Left renal pelvis (tissue), 4 donors: ENCODE data around the gene HBA1. TPM values are rescaled to one million over a fixed set of nuclear protein-coding genes. Genes with fewer than 3 reads are reported as not detected.
"Not testable (repeated sequence)": the region's sequence is repeated elsewhere in the genome, so short reads cannot be mapped to it uniquely, and the experiment has no call there.

Experiments used
- DNase-seq, 4 donors: peaks; one replicate each; pipeline ENCODE4 v3.0.0-alpha.2; 2013; ENCODE audit warnings: low read depth in 4 of 4, low spot score in 3 of 4
- polyA plus RNA-seq, 4 donors: library from polyadenylated mRNA; unstranded; fragments of 120-200 nt; gene quantifications; one replicate each; pipeline ENCODE4 v1.2.1, GENCODE V29; 2013; ENCODE audit not compliant: insufficient read length in 4 of 4

The HBA1 gene
- polyA plus RNA-seq, 4 donors, result 453 to 13,427 (median 759) TPM

DNA sequence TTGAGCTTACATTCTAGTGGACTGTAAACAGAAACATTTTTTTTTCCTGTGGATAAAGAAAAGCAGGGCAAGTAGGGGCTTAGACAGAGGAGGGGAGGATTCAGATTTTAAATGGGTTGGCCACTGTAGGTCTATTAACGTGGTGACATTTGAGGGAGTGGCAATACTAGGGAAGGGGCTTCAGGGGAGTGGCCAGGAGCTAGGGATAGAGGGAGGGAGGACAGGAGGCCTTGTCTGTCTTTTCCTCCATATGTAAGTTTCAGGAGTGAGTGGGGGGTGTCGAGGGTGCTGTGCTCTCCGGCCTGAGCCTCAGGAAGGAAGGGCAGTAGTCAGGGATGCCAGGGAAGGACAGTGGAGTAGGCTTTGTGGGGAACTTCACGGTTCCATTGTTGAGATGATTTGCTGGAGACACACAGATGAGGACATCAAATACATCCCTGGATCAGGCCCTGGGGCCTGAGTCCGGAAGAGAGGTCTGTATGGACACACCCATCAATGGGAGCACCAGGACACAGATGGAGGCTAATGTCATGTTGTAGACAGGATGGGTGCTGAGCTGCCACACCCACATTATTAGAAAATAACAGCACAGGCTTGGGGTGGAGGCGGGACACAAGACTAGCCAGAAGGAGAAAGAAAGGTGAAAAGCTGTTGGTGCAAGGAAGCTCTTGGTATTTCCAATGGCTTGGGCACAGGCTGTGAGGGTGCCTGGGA, 17.2 kb upstream of the HBA1 start:
- no peak for DNase-seq

DNA sequence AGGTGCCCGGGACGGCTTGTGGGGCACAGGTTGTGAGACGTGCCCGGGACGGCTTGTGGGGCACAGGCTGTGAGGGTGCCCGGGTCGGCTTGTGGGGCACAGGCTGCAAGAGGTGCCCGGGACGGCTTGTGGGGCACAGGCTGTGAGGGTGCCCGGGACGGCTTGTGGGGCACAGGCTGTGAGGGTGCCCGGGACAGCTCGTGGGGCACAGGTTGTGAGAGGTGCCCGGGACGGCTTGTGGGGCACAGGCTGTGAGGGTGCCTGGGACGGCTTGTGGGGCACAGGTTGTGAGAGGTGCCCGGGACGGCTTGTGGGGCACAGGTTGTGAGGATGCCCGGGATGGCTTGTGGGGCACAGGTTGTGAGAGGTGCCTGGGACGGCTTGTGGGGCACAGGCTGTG, 16.2 kb upstream of the HBA1 start:
- not testable (repeated sequence) for DNase-seq

DNA sequence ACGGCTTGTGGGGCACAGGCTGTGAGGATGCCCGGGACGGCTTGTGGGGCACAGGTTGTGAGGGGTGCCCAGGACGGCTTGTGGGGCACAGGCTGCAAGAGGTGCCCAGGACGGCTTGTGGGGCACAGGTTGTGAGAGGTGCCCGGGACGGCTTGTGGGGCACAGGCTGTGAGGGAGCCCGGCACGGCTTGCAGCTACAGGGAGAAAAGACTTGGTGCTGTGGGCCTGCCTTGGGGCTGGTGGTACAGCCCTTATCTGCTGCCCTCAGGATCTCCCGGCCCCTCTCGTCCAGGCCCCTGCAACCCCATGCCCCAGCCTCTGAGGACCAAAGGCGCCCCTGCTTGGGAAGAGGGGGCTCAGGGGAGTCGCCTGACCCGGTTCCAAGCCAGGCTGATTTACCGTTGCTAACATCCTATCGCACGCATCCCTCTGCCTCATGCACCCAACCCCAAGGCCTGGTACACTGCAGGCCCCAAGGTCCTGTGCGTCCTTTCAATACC, 15.7 kb upstream of the HBA1 start:
- no peak for DNase-seq

DNA sequence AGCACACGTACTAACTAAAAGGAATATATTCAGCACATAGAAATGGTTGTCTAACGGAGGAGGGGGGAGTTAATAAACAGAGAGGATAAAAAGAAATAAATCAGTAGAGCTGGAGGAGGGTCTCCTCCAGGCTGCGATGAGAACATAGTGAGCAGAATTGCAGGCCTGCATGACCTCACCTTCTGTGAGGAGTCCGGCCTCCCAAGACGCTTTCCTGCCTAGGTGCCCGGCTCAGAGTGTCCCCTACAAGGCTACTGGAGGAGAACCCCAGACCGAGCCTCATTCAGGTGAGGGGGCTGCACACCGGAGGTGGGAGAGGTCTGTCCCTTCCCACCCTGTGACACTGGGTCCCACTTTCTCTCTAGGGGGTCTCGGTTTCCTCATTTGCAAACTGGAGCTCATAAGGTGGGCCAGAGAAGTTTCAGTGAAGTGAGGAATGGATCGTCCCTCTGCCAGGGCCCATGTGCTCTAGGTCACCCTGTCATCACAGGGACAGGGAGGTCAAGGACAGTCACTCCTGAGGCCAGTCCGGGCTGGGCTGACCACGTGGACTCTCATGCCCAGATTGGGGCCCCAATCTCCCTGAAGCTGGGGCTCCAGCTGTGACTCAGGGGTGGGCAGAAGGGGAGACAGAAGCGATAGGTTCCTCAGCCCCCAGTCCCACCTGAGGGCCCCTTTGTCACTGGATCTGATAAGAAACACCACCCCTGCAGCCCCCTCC, 14.0 kb upstream of the HBA1 start:
- no peak for DNase-seq

DNA sequence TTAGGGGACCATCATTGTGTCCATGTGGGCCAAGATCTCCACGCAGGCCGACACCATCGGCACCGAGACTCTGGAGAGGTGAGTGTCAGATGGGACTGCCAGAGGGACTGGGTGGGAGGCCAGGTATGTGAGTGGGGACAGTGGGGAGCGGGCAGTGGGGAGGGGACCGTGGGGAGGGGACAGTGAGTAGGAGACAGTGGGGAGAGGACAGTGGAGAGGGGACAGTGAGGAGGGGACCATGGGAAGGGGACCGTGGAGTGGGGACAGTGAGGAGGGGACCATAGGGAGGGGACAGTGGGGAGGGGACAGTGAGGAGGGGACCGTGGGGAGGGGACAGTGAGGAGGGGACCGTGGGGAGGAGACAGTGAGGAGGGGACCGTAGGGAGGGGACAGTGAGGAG, 13.3 kb upstream of the HBA1 start:
- not testable (repeated sequence) for DNase-seq

DNA sequence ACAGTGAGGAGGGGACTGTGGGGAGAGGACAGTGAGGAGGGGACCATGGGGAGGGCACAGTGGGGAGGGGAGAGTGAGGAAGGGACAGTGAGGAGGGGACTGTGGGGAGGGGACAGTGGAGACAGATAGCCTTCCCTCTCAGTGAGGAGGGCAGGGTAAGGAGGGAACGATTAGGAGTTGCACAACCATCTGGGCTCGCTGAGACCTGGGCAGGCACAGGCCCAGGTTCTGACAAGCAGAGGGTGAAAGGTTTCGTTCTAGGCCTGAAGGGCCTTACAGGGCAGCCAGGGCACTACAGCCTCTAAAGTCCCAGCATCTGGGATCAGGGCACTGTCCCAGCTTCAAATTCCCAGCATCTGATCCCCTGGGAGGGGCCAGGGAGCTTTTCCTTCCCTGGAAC, 12.8 kb upstream of the HBA1 start:
- DNase-seq, result not testable (repeated sequence)

DNA sequence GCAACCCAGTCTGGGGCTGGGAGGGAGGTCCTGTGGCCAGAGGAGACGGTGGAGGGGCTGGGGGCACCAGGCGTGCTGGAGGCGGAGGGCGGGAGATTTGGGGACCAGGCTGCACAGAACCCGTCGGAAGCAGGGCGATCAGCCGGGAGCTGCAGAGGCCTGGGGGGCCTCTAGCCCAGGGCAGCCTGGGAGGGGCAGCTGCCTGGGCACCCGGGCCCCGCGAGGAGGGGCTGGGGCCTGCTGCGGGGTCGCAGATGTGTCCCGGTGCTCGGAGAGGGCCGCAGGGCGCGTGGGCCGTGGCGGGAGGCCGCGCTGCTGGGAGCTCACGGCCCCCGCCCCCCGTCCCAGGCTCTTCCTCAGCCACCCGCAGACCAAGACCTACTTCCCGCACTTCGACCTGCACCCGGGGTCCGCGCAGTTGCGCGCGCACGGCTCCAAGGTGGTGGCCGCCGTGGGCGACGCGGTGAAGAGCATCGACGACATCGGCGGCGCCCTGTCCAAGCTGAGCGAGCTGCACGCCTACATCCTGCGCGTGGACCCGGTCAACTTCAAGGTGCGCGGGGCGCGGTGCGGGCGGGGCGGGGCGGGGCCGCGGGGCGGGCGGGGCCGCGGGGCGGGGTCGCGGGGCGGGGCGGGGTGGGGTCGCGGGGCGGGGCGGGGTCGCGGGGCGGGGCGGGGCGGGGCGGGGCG, 12.2 kb upstream of the HBA1 start:
- not testable (repeated sequence) for DNase-seq

DNA sequence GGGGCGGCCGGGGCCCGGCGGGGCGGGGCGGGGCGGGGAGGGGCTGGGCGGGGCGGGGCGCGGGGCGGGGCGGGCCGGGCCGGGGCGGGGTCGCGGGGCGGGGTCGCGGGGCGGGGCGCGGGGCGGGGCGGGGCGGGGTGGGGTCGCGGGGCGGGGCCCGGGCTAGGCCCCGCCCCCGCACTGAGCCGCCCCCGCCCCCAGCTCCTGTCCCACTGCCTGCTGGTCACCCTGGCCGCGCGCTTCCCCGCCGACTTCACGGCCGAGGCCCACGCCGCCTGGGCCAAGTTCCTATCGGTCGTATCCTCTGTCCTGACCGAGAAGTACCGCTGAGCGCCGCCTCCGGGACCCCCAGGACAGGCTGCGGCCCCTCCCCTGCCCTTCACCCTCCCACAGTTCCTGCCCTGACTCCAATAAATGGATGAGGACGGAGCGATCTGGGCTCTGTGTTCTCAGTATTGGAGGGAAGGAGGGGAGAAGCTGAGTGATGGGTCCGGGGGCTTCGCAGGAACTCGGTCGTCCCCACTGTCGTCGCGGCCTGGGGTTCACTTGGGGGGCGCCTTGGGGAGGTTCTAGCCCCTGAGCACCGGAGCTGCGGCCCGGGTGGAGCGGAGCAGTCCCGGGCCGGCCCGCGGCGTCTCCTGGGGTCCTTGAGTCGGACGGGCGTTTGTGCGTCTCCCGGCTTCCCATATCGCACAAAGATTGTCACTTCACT, 11.5 kb upstream of the HBA1 start:
- DNase-seq, result no peak

DNA sequence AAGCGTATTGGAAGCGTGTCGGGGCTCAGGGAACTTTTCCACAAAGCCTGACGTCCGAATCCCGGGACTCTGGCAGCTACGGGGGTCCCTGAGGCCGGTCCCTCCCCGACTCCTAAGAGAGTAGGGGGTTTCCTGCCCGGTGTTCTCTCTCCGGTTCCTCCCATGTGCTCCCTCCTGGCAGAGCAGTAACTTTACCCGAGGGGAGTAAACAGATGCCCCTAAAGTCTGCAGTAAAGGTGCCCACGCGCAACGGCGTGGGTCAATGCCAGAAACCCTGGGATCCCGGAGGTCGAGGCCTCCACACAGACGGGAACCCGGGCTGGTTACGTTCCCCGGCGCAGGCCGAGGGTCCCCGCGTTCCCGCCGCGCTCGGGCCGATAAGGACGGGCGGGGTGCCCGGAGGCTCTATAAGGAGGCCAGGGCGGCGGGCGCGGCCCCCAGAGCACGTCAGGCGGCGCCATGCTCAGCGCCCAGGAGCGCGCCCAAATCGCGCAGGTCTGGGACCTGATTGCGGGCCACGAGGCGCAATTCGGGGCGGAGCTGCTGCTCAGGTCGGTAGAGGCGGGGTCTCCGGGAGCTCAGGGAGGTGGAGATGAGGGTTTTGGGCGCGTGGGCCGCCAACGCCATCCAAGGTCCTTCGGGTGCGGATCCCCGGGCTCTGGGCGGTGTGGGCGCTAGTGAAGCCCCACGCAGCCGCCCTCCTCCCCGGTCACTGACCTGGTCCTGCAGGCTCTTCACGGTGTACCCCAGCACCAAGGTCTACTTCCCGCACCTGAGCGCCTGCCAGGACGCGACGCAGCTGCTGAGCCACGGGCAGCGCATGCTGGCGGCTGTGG, 10.7 kb upstream of the HBA1 start, which contains the start of gene HBM:
Gene HBM, plus strand, starts transcription at position 440 of the 836 bp plus-strand sequence. Its CDS starts 20 bp downstream, at position 460.
- DNase-seq, result no peak

DNA sequence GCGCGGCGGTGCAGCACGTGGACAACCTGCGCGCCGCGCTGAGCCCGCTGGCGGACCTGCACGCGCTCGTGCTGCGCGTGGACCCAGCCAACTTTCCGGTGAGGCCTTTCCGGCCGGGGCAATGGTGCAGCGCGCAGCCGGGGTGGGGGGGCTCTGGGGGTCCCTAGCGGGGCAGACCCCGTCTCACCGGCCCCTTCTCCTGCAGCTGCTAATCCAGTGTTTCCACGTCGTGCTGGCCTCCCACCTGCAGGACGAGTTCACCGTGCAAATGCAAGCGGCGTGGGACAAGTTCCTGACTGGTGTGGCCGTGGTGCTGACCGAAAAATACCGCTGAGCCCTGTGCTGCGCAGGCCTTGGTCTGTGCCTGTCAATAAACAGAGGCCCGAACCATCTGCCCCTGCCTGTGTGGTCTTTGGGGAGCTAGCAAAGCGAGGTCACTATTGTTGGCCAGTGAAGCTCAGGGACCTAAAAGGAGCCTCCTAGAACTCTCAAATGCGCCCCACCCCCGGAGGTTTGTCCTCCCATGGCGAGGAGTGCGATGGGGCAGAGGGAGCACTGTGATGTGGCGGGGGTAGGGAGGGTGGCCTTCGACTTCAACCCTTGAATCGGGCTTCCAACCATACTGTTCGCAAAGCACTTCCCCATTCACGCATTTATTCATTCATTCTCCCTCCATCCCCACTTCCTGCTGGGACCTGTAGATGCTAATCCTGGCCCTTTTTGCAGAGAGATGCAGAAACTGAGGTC, 9.9 kb upstream of the HBA1 start:
- DNase-seq, result no peak

DNA sequence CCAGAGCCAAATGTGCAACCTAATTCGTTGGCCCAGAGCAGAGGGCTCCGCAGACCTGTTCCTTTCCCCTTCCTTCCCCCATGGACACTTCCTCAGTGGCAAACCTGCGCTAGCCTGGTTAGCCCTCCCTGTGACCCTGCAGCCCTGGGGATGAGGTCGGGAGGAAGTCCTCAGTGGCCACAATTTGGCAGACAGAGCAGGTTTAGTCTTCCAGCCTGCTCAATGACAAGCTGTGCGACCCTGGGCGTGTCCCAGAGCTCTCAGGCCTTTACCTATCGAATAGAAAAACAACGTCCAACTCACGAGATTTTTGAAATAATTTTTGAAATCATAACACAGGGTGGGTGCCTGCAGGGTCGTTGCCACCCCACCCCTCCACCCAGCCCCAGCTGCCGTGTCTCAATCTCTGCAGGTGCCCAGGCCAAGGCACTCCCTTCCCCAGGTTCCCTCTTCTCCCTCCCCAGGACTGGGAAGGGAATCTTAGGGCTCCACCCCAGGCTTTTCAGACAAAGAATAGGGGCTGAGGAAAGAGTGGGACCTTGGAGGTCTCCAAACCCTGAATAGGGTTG, 9.3 kb upstream of the HBA1 start:
- DNase-seq, result no peak

DNA sequence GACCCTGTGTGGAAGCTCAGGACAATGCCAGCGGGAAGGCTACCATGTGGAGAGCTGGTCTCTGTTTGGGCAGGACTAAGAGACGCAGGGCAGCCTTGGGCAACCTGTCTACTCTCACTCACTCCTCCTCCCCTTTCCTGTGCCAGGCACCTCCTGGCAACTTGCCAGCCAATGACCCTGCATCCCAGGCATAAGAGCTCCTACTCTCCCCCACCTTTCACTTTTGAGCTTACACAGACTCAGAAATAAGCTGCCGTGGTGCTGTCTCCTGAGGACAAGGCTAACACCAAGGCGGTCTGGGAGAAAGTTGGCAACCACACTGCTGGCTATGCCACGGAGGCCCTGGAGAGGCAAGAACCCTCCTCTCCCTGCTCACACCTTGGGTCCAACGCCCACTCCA, 8.1 kb upstream of the HBA1 start:
- no peak for DNase-seq

DNA sequence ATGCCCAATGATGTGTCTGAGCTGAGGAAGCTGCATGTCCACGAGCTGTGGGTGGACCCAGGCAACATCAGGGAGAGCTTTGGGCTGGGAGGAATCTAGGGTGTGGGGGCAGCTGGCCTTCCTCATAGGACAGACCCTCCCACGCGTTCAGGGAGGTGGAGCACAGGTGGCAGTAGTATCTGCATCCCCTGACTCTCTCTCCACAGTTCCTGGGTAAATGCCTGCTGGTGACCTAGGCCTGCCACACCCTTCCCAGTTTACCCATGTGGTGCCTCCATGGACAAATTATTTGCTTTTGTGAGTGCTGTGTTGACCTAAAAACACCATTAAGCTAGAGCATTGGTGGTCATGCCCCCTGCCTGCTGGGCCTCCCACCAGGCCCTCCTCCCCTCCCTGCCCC, 7.5 kb upstream of the HBA1 start:
- DNase-seq, result no peak

DNA sequence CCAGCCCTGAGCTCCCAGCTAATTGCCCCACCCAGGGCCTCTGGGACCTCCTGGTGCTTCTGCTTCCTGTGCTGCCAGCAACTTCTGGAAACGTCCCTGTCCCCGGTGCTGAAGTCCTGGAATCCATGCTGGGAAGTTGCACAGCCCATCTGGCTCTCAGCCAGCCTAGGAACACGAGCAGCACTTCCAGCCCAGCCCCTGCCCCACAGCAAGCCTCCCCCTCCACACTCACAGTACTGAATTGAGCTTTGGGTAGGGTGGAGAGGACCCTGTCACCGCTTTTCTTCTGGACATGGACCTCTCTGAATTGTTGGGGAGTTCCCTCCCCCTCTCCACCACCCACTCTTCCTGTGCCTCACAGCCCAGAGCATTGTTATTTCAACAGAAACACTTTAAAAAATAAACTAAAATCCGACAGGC, 6.4 kb upstream of the HBA1 start:
- not testable (repeated sequence) for DNase-seq

DNA sequence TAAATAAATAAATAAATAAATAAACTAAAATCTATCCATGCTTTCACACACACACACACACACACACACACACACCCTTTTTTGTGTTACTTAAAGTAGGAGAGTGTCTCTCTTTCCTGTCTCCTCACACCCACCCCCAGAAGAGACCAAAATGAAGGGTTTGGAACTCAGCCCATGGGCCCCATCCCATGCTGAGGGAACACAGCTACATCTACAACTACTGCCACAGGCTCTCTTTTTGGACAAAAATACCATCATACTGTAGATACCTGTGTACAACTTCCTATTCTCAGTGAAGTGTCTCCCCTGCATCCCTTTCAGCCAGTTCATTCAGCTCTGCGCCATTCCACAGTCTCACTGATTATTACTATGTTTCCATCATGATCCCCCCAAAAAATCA, 5.7 kb upstream of the HBA1 start:
- no peak for DNase-seq

DNA sequence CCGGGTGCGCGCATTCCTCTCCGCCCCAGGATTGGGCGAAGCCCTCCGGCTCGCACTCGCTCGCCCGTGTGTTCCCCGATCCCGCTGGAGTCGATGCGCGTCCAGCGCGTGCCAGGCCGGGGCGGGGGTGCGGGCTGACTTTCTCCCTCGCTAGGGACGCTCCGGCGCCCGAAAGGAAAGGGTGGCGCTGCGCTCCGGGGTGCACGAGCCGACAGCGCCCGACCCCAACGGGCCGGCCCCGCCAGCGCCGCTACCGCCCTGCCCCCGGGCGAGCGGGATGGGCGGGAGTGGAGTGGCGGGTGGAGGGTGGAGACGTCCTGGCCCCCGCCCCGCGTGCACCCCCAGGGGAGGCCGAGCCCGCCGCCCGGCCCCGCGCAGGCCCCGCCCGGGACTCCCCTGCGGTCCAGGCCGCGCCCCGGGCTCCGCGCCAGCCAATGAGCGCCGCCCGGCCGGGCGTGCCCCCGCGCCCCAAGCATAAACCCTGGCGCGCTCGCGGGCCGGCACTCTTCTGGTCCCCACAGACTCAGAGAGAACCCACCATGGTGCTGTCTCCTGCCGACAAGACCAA, 4.0 kb upstream of the HBA1 start, which contains the start of gene HBA2:
Gene HBA2, plus strand, starts transcription at position 503 of the 568 bp plus-strand sequence. Its CDS starts 37 bp downstream, at position 540.
- DNase-seq, result not testable (repeated sequence)

DNA sequence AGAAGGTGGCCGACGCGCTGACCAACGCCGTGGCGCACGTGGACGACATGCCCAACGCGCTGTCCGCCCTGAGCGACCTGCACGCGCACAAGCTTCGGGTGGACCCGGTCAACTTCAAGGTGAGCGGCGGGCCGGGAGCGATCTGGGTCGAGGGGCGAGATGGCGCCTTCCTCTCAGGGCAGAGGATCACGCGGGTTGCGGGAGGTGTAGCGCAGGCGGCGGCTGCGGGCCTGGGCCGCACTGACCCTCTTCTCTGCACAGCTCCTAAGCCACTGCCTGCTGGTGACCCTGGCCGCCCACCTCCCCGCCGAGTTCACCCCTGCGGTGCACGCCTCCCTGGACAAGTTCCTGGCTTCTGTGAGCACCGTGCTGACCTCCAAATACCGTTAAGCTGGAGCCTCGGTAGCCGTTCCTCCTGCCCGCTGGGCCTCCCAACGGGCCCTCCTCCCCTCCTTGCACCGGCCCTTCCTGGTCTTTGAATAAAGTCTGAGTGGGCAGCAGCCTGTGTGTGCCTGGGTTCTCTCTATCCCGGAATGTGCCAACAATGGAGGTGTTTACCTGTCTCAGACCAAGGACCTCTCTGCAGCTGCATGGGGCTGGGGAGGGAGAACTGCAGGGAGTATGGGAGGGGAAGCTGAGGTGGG, 3.1 kb upstream of the HBA1 start:
- DNase-seq, result not testable (repeated sequence)
